HUDEP-2 (cell line): ENCODE data around the gene GRPEL2.

Experiments
- DNase-seq, 76 experiments: peaks; one replicate each; lab custom pipeline; 2025; ENCODE audit not compliant: unreplicated experiment in 76 of 76; lab: John Stamatoyannopoulos, UW

GRPEL2 gene

GRCh38 chr5:149345147-149345891 is at the start of gene GRPEL2:
TSS of gene GRPEL2 (plus strand) at chr5:149345499. CDS start at chr5:149345540, 41 bp downstream.
- DNase-seq, result peak in 75 of 76 experiments; percentile 51 to 97 (median 93)

GRCh38 chr5:149297340-149298025 is 47.8 kb upstream of the GRPEL2 start:
- DNase-seq, result no peak

DNA sequence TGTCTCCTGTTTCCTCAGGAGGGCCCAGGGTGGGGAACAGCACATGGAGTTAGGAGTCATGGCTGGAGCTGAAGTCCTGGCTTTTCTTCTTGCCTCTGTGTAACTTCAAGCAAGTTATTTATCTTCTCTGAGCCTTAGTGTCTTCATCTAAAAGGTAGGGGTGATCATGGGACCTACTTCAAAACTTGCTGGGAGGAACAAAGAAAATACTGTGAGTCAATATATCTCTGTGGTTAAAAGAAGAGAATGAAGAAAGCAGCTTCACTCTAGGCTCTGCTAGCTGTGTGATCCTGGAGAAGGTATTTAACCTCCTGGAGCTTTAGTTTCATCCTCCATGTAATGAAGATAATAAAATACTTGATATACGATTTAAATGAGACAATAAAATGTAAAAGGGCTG is 47.1 kb upstream of the GRPEL2 start:
- DNase-seq, result no peak

DNA sequence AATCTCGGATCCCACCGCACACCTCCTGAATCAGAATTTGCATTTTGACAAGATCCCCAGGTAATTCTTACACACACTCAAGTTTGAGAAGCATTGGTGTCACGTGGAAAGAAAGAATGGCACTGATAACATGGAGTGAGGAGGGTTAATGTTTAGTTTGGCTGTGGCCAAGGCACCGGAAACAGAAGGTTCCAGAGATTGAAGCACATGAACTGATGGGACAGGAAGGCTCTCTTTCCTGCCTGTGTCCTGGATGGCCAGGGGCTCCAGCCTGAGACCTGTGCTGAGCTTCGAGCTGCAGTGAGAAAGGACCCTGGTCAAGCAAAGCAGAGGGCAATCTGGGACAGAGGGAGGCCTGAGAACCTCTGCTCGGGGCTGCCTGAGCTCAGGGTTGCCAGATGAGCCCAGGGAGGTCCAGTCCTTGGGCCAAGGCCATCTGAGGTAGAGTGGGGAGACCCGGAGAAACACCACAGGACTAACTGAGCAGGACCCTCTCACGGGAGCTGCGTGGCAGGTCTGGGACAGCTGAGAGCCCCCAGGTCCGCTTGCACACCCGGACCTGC is 46.4 kb upstream of the GRPEL2 start:
- no peak for DNase-seq

GRCh38 chr5:149299451-149300054 is 45.7 kb upstream of the GRPEL2 start:
- no peak for DNase-seq

- DNase-seq, result no peak
Measured at GRCh38 chr5:149300441-149300840, 44.9 kb upstream of the GRPEL2 start.

DNA sequence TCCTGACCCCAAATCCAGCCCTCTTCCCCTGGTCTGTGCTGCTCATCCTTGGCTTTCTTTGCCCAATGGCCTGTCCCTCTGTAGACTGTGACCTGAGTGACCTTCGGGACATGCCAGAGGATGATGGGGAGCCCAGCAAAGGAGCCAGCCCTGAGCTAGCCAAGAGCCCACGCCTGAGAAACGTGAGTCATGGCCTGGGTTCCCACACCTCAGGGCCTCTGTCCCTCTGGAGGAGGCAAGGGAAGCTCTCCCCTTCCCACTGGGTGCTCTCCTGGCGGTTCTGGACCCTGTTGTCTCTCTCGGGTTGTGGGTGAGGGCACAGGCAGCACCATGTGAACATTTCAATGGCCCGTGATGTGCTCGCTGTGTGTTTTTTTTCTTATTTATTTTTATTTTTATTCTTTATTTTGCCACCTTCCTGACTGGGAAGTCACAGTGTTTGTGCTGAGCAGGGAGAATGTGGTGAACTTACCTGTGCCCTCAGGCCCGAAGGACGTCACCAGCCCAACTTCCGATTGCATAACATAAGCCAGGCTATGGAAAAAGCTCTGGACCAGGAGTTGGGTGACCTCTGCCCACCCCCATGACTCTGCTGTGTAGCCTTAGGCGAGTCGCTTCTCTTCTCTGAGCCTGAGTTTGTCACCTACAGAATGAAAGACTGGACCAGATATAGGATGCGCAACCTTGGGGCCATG is 44.1 kb upstream of the GRPEL2 start:
- DNase-seq, result no peak

GRCh38 chr5:149301744-149302380 is 43.4 kb upstream of the GRPEL2 start:
- no peak for DNase-seq

DNA sequence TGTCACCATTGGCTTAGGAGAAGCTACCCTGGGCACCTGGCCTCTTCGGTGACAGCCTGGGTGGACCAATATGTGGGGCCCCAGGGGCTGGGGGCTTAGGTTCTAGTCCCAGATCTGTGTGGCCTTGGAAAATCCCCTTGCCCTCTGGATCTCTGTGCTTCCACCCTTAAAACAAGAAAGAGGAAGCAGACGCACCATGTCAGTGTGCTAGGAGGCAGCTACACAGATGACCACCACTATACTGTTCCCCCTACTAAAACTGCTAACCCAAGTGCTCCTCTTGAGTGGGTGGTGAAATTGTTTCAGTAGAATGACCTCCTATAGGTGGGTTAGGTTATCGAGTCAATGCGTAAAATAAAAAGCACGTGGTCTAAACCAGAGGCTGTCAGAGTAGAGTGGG is 42.7 kb upstream of the GRPEL2 start:
- DNase-seq, result no peak

- no peak for DNase-seq
Measured at GRCh38 chr5:149303210-149303609, 42.1 kb upstream of the GRPEL2 start.

DNA sequence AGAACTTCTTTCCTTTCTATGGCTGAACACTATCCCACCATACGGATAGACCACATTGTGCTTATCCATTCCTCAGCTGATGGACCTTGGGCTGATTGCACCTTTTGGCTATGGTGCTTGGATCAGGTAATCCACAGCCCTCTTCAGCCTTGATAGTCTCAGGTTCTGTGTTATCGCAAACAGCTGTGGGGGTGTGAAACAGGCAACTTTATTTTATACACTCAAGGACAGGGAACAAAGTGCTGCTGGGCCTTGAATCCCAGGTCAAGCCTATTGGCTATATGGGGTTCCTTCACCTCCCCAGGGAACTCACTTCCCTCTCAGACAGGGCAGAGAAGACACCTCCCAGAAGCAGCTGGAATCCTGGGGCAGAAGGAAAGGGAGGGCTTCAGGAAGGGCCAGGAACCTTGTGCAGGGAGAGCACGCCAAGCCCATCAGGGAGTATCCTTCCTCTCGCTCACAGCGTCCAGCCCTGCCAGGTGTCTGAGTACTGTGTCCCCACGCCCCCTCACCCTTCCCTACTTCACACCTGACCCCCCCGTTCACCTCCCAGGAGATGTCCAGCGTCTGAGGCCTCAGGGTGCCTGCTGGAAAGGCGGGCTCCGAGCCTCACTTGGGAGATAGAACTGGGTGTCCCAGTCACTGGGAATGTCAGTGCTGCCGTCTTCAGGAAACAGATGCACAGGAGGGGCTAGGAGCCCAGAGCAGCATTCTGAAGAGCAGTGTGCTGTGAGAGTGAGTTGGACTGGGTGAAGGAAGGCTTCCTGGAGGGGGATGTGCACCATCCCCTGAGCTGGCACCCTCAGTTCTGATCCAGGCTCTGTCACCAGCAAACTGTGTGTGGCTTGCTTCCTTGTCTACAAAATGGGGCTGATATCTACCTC is 40.9 kb upstream of the GRPEL2 start:
- no peak for DNase-seq

GRCh38 chr5:149309354-149309753 is 35.9 kb upstream of the GRPEL2 start:
- DNase-seq, result no peak

DNA sequence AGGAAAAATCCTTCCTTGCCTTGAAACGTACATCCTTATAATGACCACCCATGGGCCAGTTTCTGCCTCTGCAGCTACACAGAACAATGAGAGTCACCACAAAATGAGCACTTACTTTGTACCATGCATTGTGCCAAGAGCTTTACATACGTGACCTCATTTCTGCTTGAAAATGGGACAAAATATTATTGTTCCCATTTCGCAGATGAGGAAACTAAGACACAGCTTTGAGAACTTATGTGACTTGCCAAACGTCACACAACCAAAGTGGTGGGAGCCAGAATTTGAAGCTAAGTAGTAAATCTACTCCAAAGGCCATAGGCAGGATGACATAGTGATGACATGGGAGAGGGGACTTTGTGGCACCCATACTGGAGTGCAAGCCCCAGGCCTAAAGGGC is 34.8 kb upstream of the GRPEL2 start:
- DNase-seq, result no peak

- no peak for DNase-seq
Measured at GRCh38 chr5:149310947-149311658, 34.2 kb upstream of the GRPEL2 start.

GRCh38 chr5:149313151-149313841 is 32.0 kb upstream of the GRPEL2 start:
- DNase-seq, result no peak

DNA sequence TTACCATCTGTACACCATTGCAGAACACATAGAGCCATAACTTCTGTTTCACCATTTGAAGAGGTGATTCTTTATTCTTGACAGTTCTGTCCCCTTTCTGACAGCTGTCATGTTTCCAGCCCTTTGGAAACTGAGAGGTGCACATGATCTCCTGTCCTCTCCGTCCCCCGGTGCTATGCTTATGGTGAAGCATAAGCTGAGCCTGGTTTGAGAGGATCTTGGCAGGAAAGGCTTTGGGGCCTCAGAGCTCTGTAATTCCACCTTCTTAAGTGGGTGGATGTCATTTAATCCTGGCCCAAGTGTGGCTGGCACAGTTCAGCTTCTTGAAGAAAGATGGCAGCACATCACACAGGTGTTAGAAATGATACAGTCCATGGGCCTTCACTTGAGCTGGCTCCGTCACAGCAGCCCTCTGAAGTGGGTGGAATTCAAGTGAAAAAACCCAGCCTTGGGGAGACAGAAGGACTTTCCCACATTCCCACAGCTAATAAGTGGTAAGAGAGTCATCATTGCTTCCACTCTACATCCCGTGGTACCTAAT is 30.7 kb upstream of the GRPEL2 start:
- DNase-seq, result no peak

DNA sequence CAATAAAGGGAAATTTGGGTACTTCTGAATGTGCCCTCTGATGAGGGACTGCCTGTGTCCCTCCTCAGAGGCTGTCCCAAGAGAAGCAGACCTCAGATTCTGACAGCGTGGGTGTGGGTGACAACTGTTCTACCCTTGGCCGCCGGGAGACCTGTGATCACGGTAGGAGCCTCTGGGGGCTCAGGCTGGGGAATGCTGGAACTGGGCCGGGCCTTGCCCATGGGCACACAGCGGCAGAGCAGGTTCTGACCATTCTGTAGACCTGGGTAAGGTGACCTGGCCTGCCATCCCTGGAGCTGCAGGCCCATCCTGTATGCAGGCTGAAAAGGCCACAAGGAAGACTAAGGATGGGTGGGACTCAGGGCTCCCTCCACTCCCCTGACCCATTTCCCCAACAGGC is 29.5 kb upstream of the GRPEL2 start:
- no peak for DNase-seq
